ENCODE data around the gene CDH23.

Gene CDH23

GRCh38 chr10:71646592-71647292 is 250.0 kb downstream of the CDH23 start:
- no peak for DNase-seq

DNA sequence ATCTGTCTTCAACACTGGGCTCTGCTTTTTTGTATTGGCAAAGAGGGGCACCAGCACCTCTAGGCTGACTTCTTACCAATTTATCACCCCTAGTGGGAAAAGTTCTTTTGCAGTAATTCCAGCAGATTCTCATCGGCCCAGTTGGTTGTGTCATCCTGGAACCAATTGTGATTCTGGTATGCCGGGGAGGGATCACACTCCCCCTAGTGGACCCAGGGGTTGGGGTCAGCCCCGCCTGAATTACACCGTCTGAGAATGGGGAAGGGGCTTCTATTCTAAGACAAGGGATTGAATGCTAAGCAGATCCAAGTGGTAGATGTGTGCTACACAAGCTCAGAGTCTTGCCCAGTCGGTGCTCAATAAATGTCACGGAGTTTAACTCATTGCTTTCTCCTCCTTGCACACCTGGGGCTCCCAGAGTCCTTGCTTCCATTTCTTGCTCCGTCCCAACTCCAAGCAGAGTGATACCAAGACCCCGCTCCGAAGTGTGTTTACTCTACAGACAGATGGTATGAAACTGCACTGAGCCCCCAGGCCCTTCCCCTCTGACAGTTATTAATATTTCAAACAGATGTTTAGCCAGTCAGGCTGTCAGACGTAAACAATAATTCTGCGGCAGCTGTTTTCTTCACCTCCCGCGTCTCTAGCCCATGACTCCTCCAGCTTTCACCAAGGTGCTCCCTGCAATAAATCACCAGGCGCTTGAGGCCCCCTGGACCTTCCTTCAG is 251.0 kb downstream of the CDH23 start:
- no peak for DNase-seq

GRCh38 chr10:71648254-71648932 is 251.7 kb downstream of the CDH23 start:
- DNase-seq, result no peak

GRCh38 chr10:71648933-71649320 is 252.2 kb downstream of the CDH23 start:
- no peak for DNase-seq

- no peak for DNase-seq
Observed at GRCh38 chr10:71649631-71650030, 252.9 kb downstream of the CDH23 start.

GRCh38 chr10:71650397-71650796 is 253.7 kb downstream of the CDH23 start:
- DNase-seq, result no peak

DNA sequence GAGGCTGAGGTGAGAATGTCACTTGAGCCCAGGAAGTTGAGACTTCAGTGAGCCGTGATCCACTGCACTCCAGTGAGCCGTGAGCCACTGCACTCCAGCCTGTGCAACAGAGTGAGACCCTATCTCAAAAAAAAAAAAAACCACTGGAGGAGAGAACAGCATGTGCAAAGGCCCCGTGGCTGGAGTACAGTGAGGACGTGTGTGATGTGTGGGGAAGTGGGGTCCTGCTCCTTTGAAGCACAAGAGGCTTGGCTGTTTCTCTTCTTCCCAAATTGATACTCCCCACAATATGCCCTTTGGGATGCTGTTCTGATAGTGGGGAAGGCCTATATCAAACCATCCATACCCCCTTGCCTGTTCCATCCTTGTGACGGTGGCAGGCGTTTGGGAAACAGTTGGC is 254.7 kb downstream of the CDH23 start:
- no peak for DNase-seq

- DNase-seq, result no peak
Observed at GRCh38 chr10:71651928-71652327, 255.2 kb downstream of the CDH23 start.

GRCh38 chr10:71653044-71653443 is 256.3 kb downstream of the CDH23 start:
- no peak for DNase-seq

DNA sequence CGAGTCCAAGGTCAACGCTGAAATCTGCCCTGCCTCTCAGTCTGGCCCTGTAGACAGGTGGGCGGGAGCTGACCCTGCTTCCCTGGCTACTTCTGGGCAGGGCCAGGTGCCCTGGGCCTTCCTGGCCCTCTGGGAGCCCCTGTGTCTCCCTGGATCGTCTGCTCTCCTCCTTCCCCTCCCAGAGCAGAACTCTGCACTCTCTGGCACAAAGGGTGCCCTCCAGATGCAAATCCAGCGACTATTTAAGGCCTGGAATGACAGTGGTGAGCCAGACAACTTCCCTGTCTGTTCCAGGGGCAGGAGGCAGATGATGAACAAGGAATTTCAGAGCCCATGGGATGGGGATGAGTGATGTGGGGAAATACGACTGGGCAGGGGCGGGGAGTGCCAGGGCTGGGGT is 259.5 kb downstream of the CDH23 start:
- no peak for DNase-seq

DNA sequence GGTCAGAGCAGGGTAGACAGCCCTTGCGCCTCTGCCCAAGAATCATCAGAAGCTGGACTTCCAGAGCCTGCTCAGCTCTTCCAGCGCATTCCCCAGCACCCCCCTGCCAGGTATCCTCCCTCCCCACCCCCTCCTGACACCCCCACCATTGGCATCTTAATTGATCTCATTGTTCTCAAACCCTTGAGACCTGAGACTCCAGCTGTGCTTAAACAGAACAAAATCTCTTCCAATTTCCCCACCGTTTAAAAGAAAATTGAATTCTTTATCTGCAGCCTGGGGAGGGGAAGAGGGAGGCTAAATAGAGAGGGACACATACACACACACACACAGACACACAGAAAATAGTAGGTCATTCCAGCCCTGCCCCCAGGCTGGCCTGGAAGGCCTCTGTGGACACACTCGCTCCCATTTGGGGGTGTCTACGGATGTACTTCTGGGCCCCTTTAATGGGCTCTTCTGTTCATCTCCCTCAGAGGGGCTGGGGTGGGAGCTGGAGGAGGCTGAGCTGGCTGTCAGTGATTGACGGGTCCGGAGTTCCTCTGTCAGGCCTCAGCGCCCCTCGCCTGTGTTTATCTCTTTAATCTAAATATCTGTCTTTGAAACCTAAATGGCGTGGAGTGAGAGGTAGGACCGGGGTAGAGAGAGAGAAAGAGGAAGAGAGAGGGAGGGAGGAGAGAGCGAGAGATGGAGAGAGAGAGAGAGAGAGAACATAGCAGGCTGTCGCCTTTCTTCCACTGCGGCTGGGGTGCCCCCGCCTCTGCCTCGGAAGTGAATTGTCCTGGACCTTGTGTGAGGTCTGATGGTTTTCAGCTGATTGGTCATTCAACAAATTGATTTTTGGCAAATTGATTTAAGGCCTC is 261.1 kb downstream of the CDH23 start:
- DNase-seq, result no peak

DNA sequence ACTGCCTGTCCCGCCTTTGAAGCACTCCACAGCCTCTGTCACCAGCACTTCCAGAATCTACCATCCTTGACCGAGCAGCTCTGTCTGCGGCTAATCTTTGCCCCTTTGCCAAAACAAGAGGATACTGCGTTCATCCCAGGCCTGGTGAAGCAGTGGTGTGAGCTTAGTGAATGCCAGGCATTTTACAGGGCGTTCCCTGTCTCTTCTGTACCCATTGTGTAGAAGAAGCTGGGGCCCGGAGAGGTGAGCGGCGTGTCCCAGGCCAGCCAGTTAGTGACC is 261.7 kb downstream of the CDH23 start:
- no peak for DNase-seq

- no peak for DNase-seq
Observed at GRCh38 chr10:71659111-71659634, 262.5 kb downstream of the CDH23 start.

GRCh38 chr10:71659737-71660136 is 263.0 kb downstream of the CDH23 start:
- no peak for DNase-seq

DNA sequence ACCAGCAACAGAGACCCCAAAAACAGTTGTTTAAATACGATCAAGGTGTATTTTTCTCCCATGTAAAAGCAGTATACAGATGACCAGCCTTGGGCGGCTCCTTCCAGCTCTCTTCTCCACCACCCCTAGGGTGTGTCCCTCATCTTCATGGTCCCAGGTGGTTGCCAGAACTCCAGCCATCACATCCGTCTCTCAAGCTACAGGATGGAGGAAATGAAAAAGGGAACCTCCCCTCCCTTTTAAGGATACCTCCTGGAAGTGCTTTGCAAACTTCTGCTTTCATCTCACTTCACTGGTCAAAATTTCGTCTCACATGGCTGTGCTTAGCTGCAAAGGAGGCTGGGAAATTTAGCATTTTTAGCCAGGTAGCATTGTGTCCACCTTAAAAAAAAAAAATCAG is 263.6 kb downstream of the CDH23 start:
- DNase-seq, result no peak

DNA sequence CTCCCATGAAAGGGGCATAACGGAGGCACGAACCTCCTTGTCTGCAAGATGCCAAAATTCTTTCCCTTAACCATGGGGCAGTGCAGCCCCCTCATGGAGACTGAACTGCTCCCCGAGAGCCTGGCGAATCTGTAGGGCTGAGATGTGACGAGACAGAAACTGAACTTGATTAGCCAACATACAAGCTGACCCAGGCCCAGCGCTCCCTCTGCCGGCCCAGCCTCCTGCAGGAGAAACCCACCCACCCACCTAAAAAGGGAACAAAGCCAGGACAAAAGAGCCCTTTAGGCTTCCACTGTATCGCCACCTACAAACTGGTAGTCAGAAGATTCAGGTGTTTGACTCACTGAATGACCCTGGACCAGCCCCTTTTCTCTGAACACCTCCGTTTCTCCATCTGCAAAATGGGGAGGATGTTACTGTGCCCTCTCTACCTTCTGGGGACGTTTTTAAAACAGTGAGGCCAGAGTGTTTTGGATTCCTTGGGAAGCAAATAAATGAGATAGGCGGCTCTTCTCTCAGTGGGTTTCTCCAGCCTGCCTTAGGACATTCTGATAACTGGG is 264.4 kb downstream of the CDH23 start:
- no peak for DNase-seq

GRCh38 chr10:71661779-71662336 is 265.1 kb downstream of the CDH23 start:
- no peak for DNase-seq

DNA sequence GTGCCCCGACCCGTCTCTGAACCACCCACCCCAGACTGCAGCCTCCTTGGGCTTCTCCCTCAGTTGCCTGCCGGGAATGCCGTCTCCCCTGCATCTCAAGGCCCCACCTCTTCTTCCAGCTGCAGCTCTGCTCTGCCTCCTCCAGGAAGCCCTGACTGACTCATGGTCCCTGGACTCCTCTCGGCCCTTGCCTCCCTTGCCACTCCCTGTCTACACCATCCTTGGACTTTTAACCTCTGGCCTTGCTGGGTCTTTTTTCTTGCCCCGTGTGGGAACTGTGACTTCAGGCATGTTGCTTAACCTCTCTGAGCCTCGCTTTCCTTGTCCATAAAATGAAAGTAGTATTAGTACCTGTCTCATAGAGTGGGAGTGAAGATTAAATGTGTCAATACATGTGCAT is 266.6 kb downstream of the CDH23 start:
- DNase-seq, result no peak

- no peak for DNase-seq
Observed at GRCh38 chr10:71664585-71664984, 267.9 kb downstream of the CDH23 start.

- DNase-seq, result no peak
Observed at GRCh38 chr10:71665456-71665855, 268.7 kb downstream of the CDH23 start.

GRCh38 chr10:71666639-71667386 is 270.1 kb downstream of the CDH23 start:
- DNase-seq, result no peak

GRCh38 chr10:71667387-71667752 is 270.6 kb downstream of the CDH23 start:
- DNase-seq, result no peak

All from CD4-positive, alpha-beta T cell treated with Interferon gamma for 1 hour (primary cell).